Type B pancreatic cell (in vitro differentiated cells): Measurements from ENCODE around the gene NBPF12. TPM values are rescaled to one million over a fixed set of nuclear protein-coding genes. Genes with fewer than 3 reads are reported as not detected.
A peak's percentile ranks its signal among the peaks of the same experiment; 100 is the strongest.
"Not testable (repeated sequence)": the region's sequence is repeated elsewhere in the genome, so short reads cannot be mapped to it uniquely, and the experiment has no call there.

Experiments
- DNase-seq: peaks from one replicate; pipeline ENCODE4 v3.0.0; 2021; ENCODE audit warnings: mixed read lengths; ENCODE audit not compliant: unreplicated experiment; ENCODE audit errors: extremely low spot score
- H3K27ac Mint-ChIP-seq: 2 replicates; pipeline ENCODE4 v1.8.0; 2021; ENCODE audit warnings: mild to moderate bottlenecking, mixed read lengths
- H3K27me3 Mint-ChIP-seq: 2 replicates; pipeline ENCODE4 v1.8.0; 2021; ENCODE audit warnings: mixed read lengths
- H3K36me3 Mint-ChIP-seq: 2 replicates; pipeline ENCODE4 v1.8.0; 2021; ENCODE audit warnings: mixed read lengths
- H3K4me1 Mint-ChIP-seq: one replicate; pipeline ENCODE4 v1.8.0; 2021; ENCODE audit warnings: mixed read lengths; ENCODE audit not compliant: unreplicated experiment
- H3K4me3 Mint-ChIP-seq: 2 replicates; pipeline ENCODE4 v1.8.0; 2021; ENCODE audit warnings: mild to moderate bottlenecking, mixed read lengths
- H3K9me3 Mint-ChIP-seq: 2 replicates; pipeline ENCODE4 v1.8.0; 2021; ENCODE audit warnings: mixed read lengths
- long read RNA-seq: library from polyadenylated mRNA; unstranded; transcript quantifications from one replicate; pipeline ENCODE4 v2.0.0, GENCODE V29; 2020
- total RNA-seq: library from RNA; stranded (reverse); gene quantifications from 2 replicates; pipeline ENCODE4 v1.2.1, GENCODE V29; 2021; ENCODE audit warnings: low replicate concordance

The NBPF12 gene
- total RNA-seq: 12.0 and 15.8 TPM in 2 replicates
- long read RNA-seq, partial matches to known transcripts: 11 of 25 reads
- long read RNA-seq, other reads (novel, unspliced or antisense): 14 of 25 reads

GRCh38 chr1:146938242-146938902 is at the start of gene NBPF12:
Gene NBPF12, plus strand, starts transcription at chr1:146938324. Its CDS starts 21,820 bp downstream, at chr1:146960144.
- Mint-ChIP-seq H3K4me3 (peak within 1 kb of the TSS; percentile 94), H3K27ac (peak within 1 kb of the TSS; percentile 86)
- not testable (repeated sequence) for H3K4me1 Mint-ChIP-seq, H3K27me3 Mint-ChIP-seq, H3K36me3 Mint-ChIP-seq, H3K9me3 Mint-ChIP-seq
- DNase-seq: peak; percentile 88

GRCh38 chr1:146891355-146891754 is 46.8 kb upstream of the NBPF12 start:
- H3K4me3 Mint-ChIP-seq, H3K4me1 Mint-ChIP-seq, H3K9me3 Mint-ChIP-seq, DNase-seq, H3K27ac Mint-ChIP-seq, H3K36me3 Mint-ChIP-seq, H3K27me3 Mint-ChIP-seq: not testable (repeated sequence)

GRCh38 chr1:146892331-146892730 is 45.8 kb upstream of the NBPF12 start:
- DNase-seq, H3K27me3 Mint-ChIP-seq, H3K9me3 Mint-ChIP-seq, H3K4me3 Mint-ChIP-seq, H3K4me1 Mint-ChIP-seq, H3K27ac Mint-ChIP-seq, H3K36me3 Mint-ChIP-seq: not testable (repeated sequence)

- not testable (repeated sequence) for H3K27me3 Mint-ChIP-seq, DNase-seq, H3K36me3 Mint-ChIP-seq, H3K27ac Mint-ChIP-seq, H3K9me3 Mint-ChIP-seq, H3K4me3 Mint-ChIP-seq, H3K4me1 Mint-ChIP-seq
Measured at GRCh38 chr1:146907565-146908261, 30.4 kb upstream of the NBPF12 start.

GRCh38 chr1:146912975-146913374 is 25.1 kb upstream of the NBPF12 start:
- DNase-seq, H3K9me3 Mint-ChIP-seq, H3K27ac Mint-ChIP-seq, H3K4me3 Mint-ChIP-seq, H3K36me3 Mint-ChIP-seq, H3K27me3 Mint-ChIP-seq, H3K4me1 Mint-ChIP-seq: not testable (repeated sequence)

GRCh38 chr1:146920811-146921210 is 17.3 kb upstream of the NBPF12 start:
- H3K27ac Mint-ChIP-seq, H3K27me3 Mint-ChIP-seq, H3K9me3 Mint-ChIP-seq, H3K4me3 Mint-ChIP-seq, DNase-seq, H3K36me3 Mint-ChIP-seq, H3K4me1 Mint-ChIP-seq: not testable (repeated sequence)

- H3K4me1 Mint-ChIP-seq, H3K9me3 Mint-ChIP-seq, H3K4me3 Mint-ChIP-seq, H3K27ac Mint-ChIP-seq, H3K36me3 Mint-ChIP-seq, H3K27me3 Mint-ChIP-seq, DNase-seq: not testable (repeated sequence)
Measured at GRCh38 chr1:146922614-146923013, 15.5 kb upstream of the NBPF12 start.

- not testable (repeated sequence) for H3K9me3 Mint-ChIP-seq, H3K4me1 Mint-ChIP-seq, H3K27me3 Mint-ChIP-seq, DNase-seq, H3K36me3 Mint-ChIP-seq, H3K4me3 Mint-ChIP-seq, H3K27ac Mint-ChIP-seq
Measured at GRCh38 chr1:146924106-146924505, 14.0 kb upstream of the NBPF12 start.

GRCh38 chr1:146926413-146926812 is 11.7 kb upstream of the NBPF12 start:
- DNase-seq, H3K36me3 Mint-ChIP-seq, H3K4me1 Mint-ChIP-seq, H3K4me3 Mint-ChIP-seq, H3K27me3 Mint-ChIP-seq, H3K9me3 Mint-ChIP-seq, H3K27ac Mint-ChIP-seq: not testable (repeated sequence)

GRCh38 chr1:146930225-146930624 is 7.9 kb upstream of the NBPF12 start:
- H3K4me1 Mint-ChIP-seq, H3K27me3 Mint-ChIP-seq, H3K36me3 Mint-ChIP-seq, H3K9me3 Mint-ChIP-seq, H3K4me3 Mint-ChIP-seq, H3K27ac Mint-ChIP-seq, DNase-seq: not testable (repeated sequence)

GRCh38 chr1:146934390-146935223 is 3.5 kb upstream of the NBPF12 start:
- H3K27ac Mint-ChIP-seq, H3K9me3 Mint-ChIP-seq, H3K4me1 Mint-ChIP-seq, H3K36me3 Mint-ChIP-seq, DNase-seq, H3K4me3 Mint-ChIP-seq, H3K27me3 Mint-ChIP-seq: not testable (repeated sequence)

GRCh38 chr1:146937462-146937861 is 662 bp upstream of the NBPF12 start:
- H3K4me3 Mint-ChIP-seq: peak overlapping the region; percentile 57
- not testable (repeated sequence) for H3K36me3 Mint-ChIP-seq, H3K27ac Mint-ChIP-seq, DNase-seq, H3K4me1 Mint-ChIP-seq, H3K27me3 Mint-ChIP-seq, H3K9me3 Mint-ChIP-seq

- H3K36me3 Mint-ChIP-seq, H3K4me1 Mint-ChIP-seq, H3K27me3 Mint-ChIP-seq, H3K9me3 Mint-ChIP-seq, DNase-seq: not testable (repeated sequence)
- peak overlapping the region; percentile 94 for H3K4me3 Mint-ChIP-seq
- H3K27ac Mint-ChIP-seq: peak overlapping the region; percentile 85
Measured at GRCh38 chr1:146938927-146939786, 1.0 kb downstream of the NBPF12 start.
